Measurements from ENCODE around the gene LIMS2.

The LIMS2 gene

DNA sequence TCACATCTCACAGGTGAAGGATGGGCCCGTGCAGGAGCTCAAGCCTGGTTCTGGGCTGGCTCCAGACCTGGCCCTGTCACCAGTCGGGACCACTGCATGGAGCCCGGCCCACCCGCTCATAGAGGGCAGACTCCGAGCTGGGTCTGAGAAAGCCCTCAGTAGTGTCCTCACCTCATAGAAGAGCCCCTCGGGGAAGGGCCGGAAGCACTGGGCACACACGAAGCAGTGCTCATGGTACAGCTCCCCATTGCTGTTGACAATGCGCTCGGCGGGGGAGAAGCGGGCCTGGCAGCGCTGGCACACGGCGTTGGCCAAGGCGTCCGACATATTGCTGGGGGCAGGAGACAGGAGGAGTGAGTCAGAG, 18.1 kb downstream of the LIMS2 start:
- no peak for DNase-seq (ENCODE audit: low read depth)

DNA sequence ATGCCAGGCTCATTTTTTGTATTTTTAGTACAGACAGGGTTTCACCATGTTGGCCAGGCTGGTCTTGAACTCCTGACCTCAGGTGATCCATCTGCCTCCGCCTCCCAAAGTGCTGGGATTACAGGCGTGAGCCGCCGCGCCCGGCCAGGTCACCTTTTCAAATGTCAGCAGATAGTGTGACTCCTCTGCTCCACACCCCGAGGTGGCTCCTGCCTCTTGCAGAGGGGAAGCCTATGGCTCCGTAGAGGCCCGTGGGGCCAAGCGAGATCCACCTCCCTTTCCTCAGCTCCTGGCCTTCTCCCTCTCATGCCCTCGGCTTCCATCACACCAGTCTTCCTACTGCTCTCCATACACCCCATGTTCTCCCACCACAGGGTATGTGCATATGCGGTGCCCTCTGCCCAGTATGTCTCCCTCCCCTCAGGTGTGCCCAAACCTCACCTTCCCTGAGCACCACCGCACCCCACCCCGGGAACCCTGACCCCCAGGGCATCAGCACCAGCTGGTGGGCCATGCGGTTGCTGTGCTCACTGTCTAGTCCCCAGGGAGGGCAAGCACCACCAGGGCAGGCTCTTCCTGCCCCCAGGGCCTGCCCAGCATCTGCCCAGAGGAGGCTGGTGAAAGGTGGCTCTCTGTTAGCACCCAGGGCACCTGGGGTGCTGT, 18.6 kb downstream of the LIMS2 start:
- no peak for DNase-seq (ENCODE audit: low read depth)

DNA sequence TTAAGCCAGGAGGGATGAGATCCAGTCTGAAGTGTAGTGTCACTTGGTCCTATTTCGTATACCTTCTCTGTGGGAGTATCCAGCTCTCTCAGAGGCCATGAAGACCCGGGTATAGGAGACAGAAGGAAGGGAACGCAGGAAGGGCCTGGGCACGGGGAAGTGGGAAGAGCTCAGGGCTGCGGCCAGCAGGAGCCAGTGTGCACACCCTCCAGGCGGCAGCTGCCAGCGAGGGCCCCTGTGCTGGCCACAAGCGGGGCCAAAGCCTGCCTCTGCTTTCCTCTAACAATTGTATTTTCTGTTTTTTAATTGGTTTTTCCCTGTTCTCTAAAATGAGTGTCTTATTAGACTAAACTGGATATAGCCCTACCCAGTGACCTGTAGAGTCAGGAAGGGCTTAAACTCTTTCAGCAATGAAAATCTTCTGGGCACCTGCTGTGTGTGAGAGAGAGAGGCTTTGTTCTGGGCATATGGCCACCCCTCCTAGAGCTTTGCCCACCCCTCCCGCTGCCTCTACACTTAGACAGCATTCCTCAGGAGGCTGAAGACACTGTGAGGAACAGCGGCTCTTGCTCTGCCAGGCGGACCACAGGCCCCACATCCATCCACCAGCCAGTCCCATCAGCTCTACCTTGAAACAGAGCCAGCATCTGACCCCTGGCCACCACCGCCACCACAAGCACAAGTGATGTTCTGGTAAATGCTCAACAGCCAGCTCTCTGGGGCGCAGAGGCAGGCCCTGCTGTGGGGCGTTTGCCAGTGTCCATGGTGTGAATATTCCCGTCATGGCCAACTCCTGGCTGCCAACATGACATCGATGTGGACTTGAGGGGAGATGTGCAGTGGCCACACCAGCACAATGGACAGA, 19.9 kb downstream of the LIMS2 start:
- DNase-seq (ENCODE audit: low read depth) = no peak

DNA sequence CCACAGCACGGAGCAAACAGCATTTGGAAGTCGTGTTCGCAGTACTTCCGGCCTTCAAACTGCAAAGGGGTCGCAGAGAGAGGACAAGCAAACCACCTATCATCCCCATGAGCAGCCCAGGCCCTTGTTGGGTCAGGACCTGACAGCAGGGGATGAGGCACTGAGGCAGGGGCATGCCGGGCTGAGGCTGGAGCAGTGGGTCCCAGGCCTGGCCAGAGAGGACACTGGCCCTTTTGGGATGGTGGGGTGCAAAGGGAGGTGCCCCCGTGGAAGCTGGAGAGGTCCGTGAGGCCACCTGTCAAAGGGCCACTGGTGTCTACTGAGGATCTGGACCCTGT, 20.5 kb downstream of the LIMS2 start:
- no peak for DNase-seq (ENCODE audit: low read depth)

DNA sequence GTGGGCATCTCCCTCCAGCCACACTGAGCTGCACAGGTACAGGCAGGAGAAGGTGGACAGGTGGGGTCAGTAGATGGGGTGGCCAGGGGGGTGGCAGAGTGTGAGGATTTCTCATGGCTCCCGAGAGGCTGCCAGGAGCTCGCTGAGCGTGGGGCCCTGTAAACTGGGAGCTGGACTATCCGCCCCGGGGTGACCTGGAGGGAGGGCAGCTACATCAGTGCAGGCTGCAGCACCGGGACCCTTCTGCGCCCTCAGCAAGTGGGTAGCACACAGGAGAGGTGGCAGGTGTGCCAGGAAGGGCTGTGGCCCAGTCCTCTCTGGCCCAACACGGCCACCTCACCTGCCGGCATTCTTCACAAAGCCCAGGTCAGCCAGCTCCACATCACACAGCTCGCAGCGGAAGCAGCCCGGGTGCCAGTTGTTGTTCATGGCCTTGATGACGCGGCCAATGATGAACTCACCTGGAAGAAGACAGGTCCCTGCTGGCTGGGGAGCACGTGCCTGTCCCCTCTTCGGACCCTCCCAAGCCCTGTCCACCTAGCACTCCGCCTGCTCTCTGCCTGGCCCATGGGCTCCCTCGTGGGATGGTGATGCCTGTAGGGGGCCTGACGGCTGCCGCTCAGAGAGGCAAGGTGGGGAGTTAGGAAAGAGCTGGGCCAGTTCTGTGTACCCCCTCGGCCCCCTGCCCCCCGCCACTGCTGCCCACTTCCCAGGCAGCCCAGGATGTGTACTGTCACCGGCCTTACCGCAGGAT, 21.1 kb downstream of the LIMS2 start:
- no peak for DNase-seq (ENCODE audit: low read depth)

DNA sequence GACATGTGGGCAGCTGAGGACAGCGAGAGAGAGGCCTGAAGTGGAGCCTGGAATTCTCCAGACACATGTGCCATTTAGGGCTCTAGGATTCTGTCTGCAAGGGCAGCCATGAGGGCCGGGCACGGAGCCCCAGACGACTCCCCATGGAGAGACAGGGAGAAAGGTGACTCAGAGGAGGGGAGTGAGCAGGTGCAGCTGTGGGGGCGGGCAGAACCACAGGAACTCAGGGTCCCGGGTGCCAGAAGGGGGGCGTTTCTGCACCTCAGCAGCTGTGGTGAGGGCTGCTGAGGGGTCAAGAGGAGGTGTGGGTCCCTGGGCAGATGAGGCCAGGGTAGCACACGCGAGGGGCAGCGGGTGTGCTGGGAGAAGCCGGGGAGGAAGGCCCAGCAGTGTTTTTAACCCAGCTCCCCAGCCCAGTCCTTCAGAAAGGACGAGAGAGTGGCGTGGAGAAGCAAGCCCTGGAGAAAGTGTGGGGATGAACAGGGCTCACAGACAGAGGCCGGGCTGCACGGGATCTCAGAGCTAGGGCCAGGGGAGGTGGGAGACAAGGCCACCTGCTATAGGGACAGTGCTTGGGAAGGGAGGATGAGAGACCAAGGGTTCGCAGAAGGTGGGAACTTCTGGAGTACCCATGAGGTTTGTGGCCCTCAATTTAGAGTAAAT, 21.8 kb downstream of the LIMS2 start:
- DNase-seq (ENCODE audit: low read depth) = no peak

DNA sequence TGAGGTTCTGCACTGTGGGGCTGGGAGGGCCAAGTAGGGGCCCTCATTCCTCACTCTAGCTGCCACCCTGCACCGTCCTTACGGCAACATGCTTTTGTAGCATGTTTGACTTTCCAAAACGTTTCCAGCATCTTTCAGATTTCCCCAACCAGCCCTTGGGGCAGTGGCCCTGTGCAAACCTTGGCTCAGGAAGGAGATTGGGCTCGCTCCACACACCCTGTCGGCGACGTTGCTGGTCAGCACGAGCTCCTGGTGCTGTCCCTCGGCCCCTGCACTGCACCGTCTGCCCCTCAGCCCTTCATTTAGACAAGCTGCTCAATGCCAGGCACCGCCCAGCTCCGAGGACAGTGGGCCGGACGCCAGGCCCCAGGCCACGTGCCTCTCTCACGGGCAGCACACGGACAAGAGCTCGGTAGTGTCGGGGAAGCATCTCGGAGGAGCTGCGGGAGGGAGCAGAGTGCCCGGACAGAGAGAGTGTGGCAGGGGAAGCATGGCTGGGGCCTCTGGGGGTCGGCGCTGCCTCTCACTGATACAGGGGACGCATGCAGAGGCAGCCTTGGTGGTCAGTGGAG, 22.5 kb downstream of the LIMS2 start:
- no peak for DNase-seq (ENCODE audit: low read depth)

DNA sequence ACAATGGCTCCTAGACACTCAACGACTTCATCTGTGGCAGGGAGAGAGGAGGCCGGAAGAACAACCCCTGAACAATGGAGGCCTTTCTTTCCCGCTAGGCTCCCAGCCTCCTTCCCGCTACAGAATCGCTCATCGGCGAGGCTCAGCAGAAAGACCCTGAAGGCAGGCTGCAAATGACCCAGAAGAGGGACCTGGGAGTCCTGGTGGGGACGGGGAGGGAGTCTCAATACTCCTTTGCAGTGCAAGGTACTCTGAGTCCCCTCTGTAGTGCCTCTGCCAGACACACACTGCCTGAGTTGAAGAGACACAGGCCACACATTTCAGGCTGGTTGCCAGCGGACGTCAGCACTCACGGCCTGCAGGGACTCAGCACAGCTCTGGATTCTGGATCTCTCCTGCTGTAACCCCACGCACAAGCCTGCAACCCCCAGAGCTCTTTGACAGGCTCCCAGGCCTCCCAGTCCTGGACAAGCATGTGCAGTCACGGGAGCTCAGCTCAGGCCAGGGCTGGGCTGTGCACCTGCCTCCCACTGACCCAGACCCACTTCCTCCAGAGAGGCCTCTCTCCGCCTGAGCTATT, 23.3 kb downstream of the LIMS2 start:
- DNase-seq (ENCODE audit: low read depth) = no peak

DNA sequence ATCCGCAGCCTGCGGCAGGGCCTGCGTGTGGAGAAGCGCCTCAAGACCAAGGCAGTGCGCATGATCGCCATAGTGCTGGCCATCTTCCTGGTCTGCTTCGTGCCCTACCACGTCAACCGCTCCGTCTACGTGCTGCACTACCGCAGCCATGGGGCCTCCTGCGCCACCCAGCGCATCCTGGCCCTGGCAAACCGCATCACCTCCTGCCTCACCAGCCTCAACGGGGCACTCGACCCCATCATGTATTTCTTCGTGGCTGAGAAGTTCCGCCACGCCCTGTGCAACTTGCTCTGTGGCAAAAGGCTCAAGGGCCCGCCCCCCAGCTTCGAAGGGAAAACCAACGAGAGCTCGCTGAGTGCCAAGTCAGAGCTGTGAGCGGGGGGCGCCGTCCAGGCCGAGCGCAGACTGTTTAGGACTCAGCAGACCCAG, 23.9 kb downstream of the LIMS2 start:
- DNase-seq (ENCODE audit: low read depth) = no peak

DNA sequence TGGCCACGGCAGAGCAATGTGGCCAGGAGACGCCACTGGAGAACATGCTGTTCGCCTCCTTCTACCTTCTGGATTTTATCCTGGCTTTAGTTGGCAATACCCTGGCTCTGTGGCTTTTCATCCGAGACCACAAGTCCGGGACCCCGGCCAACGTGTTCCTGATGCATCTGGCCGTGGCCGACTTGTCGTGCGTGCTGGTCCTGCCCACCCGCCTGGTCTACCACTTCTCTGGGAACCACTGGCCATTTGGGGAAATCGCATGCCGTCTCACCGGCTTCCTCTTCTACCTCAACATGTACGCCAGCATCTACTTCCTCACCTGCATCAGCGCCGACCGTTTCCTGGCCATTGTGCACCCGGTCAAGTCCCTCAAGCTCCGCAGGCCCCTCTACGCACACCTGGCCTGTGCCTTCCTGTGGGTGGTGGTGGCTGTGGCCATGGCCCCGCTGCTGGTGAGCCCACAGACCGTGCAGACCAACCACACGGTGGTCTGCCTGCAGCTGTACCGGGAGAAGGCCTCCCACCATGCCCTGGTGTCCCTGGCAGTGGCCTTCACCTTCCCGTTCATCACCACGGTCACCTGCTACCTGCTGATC, 24.4 kb downstream of the LIMS2 start:
- no peak for DNase-seq (ENCODE audit: low read depth)

DNA sequence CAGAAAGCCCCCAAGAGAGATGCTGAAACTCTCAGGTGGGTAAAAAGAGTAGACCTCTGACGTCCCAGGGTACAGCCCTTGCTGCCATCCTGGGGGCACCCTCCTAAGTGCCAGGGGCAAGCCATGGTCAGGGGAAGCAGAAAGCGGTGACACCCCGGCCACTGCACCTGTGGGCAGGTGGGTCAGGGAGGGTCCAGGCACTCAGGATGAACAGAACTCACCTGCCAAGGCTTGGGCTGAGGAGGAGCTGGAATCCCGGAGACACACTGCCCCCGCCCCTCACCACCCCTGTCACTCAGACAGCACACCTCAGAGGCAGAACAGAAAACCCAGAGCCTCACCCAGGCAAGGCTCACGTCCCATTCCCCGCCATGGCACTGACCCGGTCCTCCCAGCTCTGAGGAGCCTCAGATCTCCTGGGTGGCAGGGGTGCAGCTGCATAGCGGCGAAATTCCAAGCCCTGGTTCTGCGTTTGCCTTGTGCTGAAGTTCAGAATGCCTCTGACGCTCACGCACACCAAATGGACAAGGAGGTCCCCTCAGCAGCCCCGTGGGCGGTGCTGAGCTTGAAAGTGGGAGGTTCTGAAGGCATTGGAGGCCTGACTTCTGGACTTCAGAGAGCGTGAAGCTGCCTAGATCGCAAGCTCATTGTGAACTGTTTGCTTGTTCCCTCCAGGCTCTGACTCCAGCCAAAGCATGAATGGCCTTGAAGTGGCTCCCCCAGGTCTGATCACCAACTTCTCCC, 25.1 kb downstream of the LIMS2 start:
- no peak for DNase-seq (ENCODE audit: low read depth)

DNA sequence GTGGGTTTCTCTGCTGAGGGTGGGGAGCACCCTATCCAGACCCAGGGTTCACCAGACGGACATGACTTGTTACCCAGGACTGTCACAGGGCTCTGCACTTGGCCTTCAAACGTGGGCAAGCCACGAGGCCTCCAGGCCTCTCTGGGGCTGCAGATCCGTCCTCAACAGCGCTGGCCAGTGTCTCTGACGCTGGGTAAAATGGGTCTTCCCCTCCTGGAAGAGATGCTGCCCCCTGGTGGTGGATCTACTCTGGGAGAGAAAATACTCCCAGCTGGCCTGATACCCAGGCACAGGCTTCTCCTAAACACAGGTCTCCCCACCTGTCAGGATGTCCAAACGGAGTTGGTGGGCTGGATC, 25.7 kb downstream of the LIMS2 start:
- peak; percentile 73 for DNase-seq (ENCODE audit: low read depth)

DNA sequence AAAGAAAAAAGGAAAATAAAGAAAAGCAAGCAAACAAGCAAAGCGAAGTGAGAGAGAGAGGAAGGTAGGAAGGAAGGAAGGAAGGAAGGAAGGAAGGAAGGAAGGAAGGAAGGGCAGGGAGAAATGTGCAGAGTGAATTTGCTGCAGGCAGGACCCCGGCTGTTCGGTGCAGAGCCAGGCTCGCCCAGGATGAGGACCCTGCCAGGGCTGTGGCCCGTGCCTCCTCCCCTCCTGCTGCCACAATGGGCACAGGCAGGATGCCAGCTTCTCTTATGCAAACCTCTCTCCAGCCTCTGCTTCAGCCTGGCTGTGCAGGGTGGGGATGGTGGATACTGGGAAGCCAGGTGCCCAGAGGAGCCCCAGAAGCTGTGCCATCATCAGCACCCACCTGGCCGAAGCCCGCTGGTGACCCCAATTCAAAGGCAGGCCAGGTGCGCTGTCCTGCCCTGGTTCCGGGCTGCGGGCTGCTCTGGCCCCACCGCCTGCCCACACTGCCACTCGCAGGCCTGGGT, 26.2 kb downstream of the LIMS2 start:
- no peak for DNase-seq (ENCODE audit: low read depth)

DNA sequence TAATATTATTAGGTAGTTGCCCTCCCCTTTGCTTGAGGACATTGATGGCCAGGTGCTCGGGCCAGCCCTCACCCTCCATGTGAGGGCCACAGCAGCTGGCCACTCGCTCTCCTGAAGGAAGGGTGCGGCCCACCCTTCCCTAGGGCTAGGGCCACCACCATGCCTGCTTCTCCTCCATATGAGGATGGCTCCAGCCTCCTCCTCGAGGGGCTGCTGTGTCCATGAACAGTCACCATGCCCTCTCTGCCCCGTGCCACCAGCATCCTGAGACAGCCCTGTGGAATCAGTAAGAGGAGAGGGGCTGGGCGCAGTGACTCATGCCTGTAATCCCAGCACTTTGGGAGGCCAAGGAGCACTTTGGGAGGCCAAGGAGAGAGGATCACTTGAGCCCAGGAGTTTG, 27.0 kb downstream of the LIMS2 start:
- no peak for DNase-seq (ENCODE audit: low read depth)

DNA sequence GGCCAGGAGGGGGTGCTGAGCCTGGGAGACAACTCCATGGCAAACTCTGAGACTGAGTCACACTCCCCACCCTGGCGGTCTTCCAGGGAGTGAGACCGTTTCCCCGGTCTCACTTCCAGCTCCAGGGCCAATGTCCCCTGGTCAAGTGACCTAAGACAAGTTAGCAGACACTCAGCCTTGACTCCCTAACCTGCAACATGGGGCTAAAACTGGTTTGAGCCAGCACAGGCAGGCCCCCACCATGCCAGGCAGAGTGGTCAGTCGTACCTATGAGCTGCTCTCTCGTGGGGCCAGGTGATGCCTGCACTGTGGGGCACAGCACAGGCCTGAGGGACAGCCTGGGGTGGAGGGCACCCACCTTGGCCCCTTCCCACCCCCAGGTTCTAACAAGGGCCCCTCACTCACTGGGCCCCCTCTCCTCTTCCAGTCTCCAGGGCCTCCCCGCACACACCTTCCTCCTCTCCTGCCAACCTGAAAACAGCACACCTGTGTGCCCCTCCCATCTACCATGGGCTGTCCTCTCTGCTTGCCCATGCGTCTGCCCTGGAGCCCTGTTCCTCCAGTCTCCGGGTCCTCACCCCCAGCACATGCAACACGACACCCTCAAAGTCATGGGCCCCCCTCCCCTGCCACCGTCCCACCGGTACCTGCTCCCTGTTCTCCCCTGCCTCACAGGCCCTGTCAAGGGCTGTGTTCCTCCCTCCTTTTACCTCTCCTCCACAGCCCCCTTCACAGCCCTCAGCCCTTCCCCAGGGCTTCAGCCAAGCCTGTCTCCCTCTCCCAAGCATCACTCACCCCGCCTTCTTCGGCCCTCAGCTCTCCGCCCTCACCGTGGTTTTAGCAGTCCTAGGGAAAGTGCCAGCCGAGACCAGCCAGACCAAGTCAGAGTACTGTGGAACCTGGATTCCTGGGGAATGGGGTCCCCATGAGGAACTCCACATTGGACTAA, 27.8 kb downstream of the LIMS2 start:
- no peak for DNase-seq (ENCODE audit: low read depth)

DNA sequence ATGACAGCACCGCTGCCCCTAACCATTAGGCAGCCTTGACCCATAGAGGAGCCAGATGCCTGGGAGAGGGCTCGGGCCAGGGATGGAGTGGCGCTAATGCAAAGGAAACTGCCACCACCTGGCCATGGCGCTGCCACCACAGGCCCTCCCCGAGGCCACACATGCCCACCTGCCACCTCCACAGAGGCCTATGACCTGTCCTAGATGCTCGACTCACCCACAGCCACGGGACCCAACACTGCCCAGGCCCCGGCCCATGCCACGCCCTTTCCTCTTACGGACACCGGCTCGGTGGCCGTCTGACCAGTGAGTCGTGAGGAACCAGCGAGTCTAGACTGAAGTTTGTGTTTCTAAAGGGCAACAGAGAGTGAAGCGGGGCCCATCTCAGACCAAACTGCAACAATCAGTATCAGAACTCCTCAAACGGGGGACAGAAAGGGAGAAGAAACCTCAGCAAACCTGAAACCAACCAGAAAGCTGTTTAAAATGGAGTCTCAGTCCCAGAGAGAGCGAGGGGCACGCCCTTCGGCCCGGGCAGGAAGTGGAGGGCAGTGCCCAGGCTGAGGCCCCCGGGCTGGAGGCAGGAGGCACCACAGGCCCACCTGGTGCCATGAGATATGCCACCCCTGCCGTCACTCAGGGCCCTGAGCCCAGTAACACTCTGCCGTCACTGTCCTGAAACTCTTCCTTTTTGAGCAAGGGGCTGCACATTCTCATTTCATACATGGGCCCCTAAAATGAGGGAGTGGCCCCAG, 28.7 kb downstream of the LIMS2 start:
- DNase-seq (ENCODE audit: low read depth) = no peak

DNA sequence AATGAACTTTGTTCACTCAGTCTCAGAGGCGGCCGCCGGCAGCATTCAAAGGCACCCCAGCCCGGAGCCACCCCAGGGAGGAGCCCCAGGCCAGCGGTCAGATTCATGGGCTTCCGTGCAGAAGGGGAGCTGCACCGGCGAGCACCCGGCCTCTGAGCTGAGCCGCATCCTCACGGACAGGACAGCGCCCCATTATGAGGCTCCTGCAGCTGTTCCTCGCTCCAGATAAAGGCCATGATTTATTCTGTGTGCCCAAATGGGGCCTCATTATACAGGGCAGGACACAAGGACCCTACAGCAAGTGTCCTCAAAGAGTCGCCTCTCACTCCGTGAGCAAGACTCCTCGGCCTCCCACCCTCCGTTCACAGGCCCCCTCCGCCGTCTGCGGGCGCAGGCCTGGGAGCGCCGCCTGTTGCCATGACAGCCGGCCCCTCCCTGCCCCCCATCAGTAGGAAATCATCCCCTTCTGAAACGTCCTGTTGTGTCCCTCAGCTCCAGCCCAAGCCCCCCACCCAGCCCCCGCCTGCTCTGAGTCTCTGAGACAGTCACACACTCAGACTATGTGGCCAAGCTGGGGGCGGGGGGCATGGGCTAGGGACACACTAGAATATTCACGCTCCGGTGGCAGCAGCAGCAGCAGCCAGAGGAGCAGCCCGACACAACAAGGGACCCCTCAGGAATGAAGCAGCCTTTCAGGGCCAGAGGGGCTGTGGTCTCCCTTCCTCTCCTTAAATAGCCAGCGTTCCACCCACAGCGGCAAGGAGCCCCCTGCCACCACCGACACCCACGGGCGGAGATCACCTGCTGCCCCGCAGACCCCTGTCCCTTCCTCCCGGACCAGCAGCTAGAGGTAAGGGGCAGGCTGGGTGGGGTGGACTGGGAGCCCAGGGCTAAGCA, 29.7 kb downstream of the LIMS2 start, which contains the start of gene GPR17:
Gene GPR17 (plus strand): TSS at position 759 of the 897 bp plus-strand sequence. CDS start 4,583 bp downstream, outside the sequence.
- DNase-seq (ENCODE audit: low read depth) = no peak

DNA sequence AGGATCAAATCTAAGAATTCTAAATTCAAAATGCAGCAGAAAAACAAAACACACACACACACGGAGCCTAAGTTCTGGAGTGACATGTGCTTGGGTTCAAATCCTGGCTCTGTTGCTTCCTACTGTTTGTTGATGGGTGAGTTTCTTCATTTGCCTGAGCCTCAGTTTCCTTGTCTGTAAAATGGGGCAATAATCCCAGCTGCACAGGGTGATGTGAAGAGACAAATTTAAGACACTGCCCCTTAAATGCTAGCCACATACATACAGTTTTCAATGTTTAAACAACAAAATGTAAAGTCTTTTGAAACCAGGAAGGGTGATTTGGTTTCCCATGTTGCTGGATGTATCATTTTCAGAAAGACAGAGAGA, 30.3 kb downstream of the LIMS2 start:
- DNase-seq (ENCODE audit: low read depth) = no peak
